Tibial artery (tissue), 4 donors: ENCODE results near the gene ADNP2.

Source experiments
- DNase-seq, 2 donors: peaks; one replicate each; pipeline ENCODE4 v3.0.0-alpha.2; 2019
- H3K27ac ChIP-seq, 2 donors: fragments of 200-600 bp; sonication (generic) in 1 of 2; 1 replicate in 1 of 2; 2 replicates in 1 of 2; pipeline ENCODE4 v1.5.1; 2018 to 2019; ENCODE audit warnings: mild to moderate bottlenecking in 1 of 2
- H3K27me3 ChIP-seq, 2 donors: fragments of 200-600 bp; sonication (generic) in 1 of 2; one replicate each; pipeline versions ENCODE4 v1.5.1 to v1.6.0; 2016 to 2019
- H3K36me3 ChIP-seq, 3 donors: fragments of 200-600 bp; sonication (generic) in 2 of 3; one replicate each; pipeline ENCODE4 v1.5.1; 2016 to 2019; ENCODE audit warnings: mild to moderate bottlenecking in 2 of 3
- H3K4me1 ChIP-seq, 4 donors: fragments of 200-600 bp; sonication (generic) in 2 of 4; 1 replicate in 3 of 4; 2 replicates in 1 of 4; pipeline ENCODE4 v1.5.1; 2016 to 2019
- H3K4me3 ChIP-seq, 2 donors: fragments of 200-600 bp; sonication (generic) in 1 of 2; 1 replicate in 1 of 2; 2 replicates in 1 of 2; pipeline ENCODE4 v1.5.1; 2018 to 2019; ENCODE audit warnings: mild to moderate bottlenecking in 2 of 2
- H3K9me3 ChIP-seq, 3 donors: fragments of 200-600 bp; sonication (generic) in 1 of 3; one replicate each; pipeline ENCODE4 v1.5.1; 2016 to 2019
- CTCF ChIP-seq, 2 experiments: fragments of 200-600 bp in 1 of 2; fragments of 450-650 bp in 1 of 2; IDR thresholded peaks; one replicate each; pipeline ENCODE4 v1.5.1; 2017 to 2019; ENCODE audit warnings: antibody characterized with exemption in 2 of 2, mild to moderate bottlenecking in 1 of 2, moderate library complexity in 1 of 2
- intact Hi-C: fragments of 100-400 bp; cut with DNase I; formaldehyde crosslinking; loops from one replicate; pipeline ENCODE4 v1.15.0; 2023; ENCODE audit warnings: low total_unique reads

Gene ADNP2

GRCh38 chr18:80112624-80113248 is 3.7 kb downstream of the ADNP2 start:
- H3K4me1 ChIP-seq = peaks cover 0 to 27% (median 18%) of the 10 kb centered on the region in 4 donors
- intact Hi-C loops = no loop called here
- no peak overlapping the region for H3K27ac ChIP-seq
- no peak for DNase-seq
- H3K9me3 ChIP-seq = no peaks in the 10 kb centered on the region
- H3K4me3 ChIP-seq = no peak overlapping the region
- H3K36me3 ChIP-seq = peaks cover 0 to 2% (median 0%) of the 10 kb centered on the region in 3 donors
- no peak for TF ChIP-seq CTCF (IDR thresholded peaks at IDR 0.05)
- no peaks in the 10 kb centered on the region for H3K27me3 ChIP-seq

GRCh38 chr18:80115035-80115434 is 6.0 kb downstream of the ADNP2 start:
- intact Hi-C loops = no loop called here
- peaks cover 15 to 22% (median 17%) of the 10 kb centered on the region in 3 donors for H3K36me3 ChIP-seq
- TF ChIP-seq CTCF (IDR thresholded peaks at IDR 0.05) = no peak

GRCh38 chr18:80119111-80119510 is 10.0 kb downstream of the ADNP2 start:
- peaks cover 0 to 8% (median 0%) of the 10 kb centered on the region in 4 donors for H3K4me1 ChIP-seq
- no peaks in the 10 kb centered on the region for H3K9me3 ChIP-seq
- H3K4me3 ChIP-seq = no peak overlapping the region
- H3K27me3 ChIP-seq = no peaks in the 10 kb centered on the region
- intact Hi-C loops = no loop called here
- H3K27ac ChIP-seq = no peak overlapping the region
- TF ChIP-seq CTCF (IDR thresholded peaks at IDR 0.05) = no peak
- peaks cover 16 to 31% (median 22%) of the 10 kb centered on the region in 3 donors for H3K36me3 ChIP-seq
- DNase-seq = no peak

More at GRCh38 chr18:80115035-80115434, 6.0 kb downstream of the ADNP2 start:
- Histone ChIP-seq H3K27me3 (no peaks in the 10 kb centered on the region), H3K4me3 (no peak overlapping the region), H3K27ac (no peak overlapping the region), H3K4me1 (peaks cover 0 to 27% (median 17%) of the 10 kb centered on the region in 4 donors), H3K9me3 (no peaks in the 10 kb centered on the region)
- no peak for DNase-seq

- H3K4me3 ChIP-seq = no peak overlapping the region
- DNase-seq = no peak
- H3K36me3 ChIP-seq = peaks cover 16 to 31% (median 22%) of the 10 kb centered on the region in 3 donors
- H3K27me3 ChIP-seq = no peaks in the 10 kb centered on the region
- TF ChIP-seq CTCF (IDR thresholded peaks at IDR 0.05) = no peak
- H3K4me1 ChIP-seq = no peaks in the 10 kb centered on the region
- no peak overlapping the region for H3K27ac ChIP-seq
- intact Hi-C loops = no loop called here
- no peaks in the 10 kb centered on the region for H3K9me3 ChIP-seq
Measured at GRCh38 chr18:80120932-80121331, 11.9 kb downstream of the ADNP2 start.

GRCh38 chr18:80124131-80124530 is 15.1 kb downstream of the ADNP2 start:
- Histone ChIP-seq H3K9me3 (no peaks in the 10 kb centered on the region), H3K27me3 (no peaks in the 10 kb centered on the region), H3K36me3 (peaks cover 8 to 23% (median 10%) of the 10 kb centered on the region in 3 donors), H3K4me1 (no peaks in the 10 kb centered on the region), H3K27ac (no peak overlapping the region), H3K4me3 (no peak overlapping the region)
- DNase-seq = no peak
- no peak for TF ChIP-seq CTCF (IDR thresholded peaks at IDR 0.05)
- intact Hi-C loops = no loop called here
